Smooth muscle cell of the brain vasculature (primary cell): Measurements from ENCODE around the gene UFSP1.

Source experiments
- DNase-seq: peaks from one replicate; pipeline ENCODE4 v3.0.0-alpha.2; 2012; ENCODE audit warnings: low read depth, low spot score

Gene UFSP1

GRCh38 chr7:100882785-100883526 lies 6.6 kb downstream of the UFSP1 start:
- no peak for DNase-seq

DNA sequence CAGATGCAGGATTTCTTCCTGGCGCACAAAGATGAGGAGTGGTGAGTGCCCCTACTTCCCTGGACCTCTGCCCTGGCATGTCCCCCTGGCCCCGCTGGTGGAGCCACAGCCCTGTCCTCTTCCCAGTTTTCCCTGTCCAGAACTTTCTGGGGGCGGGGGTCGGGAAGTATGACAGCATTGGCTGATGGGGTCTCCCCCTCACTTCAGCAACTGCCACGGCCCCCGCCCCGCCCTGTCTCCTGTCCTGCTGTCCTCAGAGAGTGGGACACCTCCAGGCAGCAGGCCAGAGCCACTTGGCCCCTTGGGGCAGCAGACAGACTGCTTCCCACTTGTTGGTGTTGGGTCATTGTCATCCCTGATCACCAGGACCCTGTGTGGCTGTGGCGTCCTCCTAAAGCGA lies 7.3 kb downstream of the UFSP1 start:
- no peak for DNase-seq

GRCh38 chr7:100881136-100881535 lies 8.4 kb downstream of the UFSP1 start:
- DNase-seq: no peak

- DNase-seq: no peak
Measured at GRCh38 chr7:100880645-100881044, 8.9 kb downstream of the UFSP1 start.

DNA sequence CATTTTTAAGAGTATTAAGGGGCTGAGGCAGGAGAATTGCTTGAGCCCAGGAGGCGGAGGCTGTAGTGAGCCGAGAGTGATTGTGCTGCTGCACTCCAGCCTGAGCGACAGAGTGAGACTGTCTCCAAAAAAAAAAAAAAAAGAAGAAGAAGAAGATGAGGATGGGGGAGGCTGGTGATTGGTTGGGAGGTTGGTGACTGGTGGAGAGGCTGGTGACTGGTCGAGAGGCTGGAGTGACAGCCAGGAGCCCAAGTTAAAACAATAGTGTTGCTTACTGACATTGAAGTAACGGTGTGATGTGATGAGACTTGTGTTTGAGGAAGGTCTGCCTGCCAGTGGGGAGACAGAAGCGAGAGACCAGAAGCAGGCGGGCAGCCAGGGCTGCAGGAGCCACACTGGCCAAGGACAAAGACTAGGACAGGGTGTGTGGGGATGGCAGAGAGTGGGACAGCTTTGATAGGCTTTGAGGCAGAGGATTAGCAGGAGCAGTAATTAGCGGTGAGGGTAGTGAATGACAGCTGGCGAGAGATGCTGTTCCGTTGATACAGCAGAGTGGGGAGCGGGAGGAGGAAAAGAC lies 9.7 kb downstream of the UFSP1 start:
- no peak for DNase-seq

GRCh38 chr7:100878685-100879084 lies 10.8 kb downstream of the UFSP1 start:
- no peak for DNase-seq

GRCh38 chr7:100878013-100878412 lies 11.5 kb downstream of the UFSP1 start:
- no peak for DNase-seq

DNA sequence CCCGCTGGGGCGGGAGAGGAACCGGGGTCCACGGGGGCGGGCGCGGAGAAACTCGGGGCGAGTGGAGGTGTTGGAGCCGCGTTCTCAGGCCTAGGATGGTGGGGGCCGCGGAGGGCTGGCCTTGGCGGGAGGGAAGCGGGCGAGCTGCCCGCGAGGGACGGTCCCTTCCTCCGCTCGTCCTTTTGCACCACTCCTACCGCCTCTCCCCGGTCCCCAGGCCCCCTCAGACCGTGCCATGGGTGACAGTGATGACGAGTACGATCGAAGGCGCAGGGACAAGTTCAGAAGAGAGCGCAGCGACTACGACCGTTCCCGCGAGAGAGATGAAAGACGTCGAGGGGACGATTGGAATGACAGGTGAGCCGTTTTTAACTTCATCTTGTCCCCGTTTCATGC lies 14.2 kb downstream of the UFSP1 start:
- no peak for DNase-seq

GRCh38 chr7:100874577-100875355 lies 14.7 kb downstream of the UFSP1 start, which contains the start of gene SRRT:
TSS of gene SRRT (plus strand) at chr7:100875103. CDS start at chr7:100875591, 488 bp downstream.
- DNase-seq: peak; percentile 97

DNA sequence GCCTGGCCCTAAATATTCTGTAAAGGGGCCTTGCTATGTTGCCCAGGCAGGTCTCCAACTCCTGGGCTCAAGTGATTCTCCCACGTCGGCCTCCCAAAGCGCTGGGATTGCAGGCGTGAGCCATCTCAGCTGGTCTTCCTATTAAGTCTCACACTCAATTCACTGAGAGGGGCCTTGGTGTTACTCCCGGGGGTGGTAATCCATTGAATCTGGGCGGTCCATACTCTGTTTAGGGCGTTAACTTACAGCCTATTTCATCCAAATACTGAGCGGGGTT lies 15.3 kb downstream of the UFSP1 start:
- DNase-seq: no peak

GRCh38 chr7:100873599-100874299 lies 15.8 kb downstream of the UFSP1 start:
- DNase-seq: no peak

DNA sequence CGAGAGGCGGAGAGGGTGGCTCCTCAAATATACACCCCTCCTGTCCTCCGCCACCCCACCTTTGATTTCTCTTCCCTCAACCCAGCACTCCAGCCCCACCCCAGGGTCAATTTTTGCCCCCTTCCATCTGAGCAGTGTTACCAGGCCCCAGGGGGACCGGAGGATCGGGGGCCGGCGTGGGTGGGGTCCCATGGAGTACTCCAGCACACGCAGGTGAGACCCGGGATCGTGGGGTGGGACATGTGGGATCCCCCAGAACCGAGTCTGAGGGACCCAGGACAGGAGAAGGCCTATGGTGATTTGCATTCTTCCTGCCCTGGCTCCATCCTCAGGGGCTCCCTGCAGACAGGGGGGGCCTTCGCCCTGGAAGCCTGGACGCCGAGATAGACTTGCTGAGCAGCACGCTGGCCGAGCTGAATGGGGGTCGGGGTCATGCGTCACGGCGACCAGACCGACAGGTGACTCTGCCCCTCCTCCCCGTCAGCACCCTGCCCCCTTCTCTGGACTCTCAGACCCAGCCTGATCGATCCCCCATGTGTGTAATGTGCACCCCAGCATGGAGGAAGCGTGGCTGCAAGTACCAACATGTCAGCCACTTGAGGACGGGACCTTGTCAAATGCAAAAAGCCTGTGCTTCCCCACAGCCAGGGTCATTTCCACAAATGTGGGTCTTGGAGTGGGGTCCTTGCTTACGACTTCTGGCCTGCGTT lies 21.6 kb downstream of the UFSP1 start:
- DNase-seq: no peak

GRCh38 chr7:100867040-100867775 lies 22.3 kb downstream of the UFSP1 start, which contains the start of gene TRIP6:
TSS of gene TRIP6 (plus strand) at chr7:100867387. CDS start at chr7:100867498, 111 bp downstream.
- DNase-seq: peak; percentile 89

DNA sequence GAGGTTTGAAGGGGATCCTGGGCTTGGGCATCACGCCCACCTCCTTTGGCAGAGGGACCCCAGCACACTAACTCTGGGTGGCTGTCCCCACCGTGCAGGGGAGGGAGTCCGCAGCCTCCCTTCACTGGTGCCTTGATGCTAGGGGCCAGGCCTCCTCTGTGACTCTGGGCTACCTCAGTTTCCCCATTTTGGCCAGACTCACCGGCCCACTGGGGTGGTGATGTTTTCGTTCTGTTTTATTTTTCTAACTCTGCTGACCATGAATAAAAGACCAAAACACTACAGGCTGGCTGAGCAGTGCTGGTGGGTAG lies 22.8 kb downstream of the UFSP1 start:
- no peak for DNase-seq

- DNase-seq: no peak
Measured at GRCh38 chr7:100865938-100866728, 23.4 kb downstream of the UFSP1 start.

DNA sequence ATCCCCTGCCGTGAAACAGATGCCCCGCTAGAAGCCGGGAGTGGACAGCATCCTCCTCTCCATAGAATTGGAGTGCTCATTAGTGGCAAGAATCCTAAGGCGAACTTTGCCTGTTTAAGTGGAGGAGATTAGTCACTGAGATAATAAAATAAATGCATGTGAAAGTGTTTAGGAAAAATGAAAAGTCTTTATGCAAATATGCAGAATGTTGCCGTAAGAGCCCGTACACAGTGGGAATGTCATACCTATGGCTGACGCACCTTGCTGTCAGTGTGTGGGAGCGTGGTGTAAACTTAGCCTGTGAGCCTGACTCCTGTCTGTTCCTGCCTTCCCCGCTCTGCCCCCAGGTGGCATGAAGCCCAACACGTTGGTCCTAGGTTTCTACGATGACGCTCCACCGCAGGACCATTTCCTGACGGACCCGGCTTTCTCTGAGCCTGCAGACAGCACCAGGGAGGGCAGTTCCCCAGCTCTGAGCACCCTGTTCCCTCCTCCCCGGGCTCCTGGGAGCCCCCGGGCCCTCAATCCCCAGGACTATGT lies 24.1 kb downstream of the UFSP1 start:
- no peak for DNase-seq

DNA sequence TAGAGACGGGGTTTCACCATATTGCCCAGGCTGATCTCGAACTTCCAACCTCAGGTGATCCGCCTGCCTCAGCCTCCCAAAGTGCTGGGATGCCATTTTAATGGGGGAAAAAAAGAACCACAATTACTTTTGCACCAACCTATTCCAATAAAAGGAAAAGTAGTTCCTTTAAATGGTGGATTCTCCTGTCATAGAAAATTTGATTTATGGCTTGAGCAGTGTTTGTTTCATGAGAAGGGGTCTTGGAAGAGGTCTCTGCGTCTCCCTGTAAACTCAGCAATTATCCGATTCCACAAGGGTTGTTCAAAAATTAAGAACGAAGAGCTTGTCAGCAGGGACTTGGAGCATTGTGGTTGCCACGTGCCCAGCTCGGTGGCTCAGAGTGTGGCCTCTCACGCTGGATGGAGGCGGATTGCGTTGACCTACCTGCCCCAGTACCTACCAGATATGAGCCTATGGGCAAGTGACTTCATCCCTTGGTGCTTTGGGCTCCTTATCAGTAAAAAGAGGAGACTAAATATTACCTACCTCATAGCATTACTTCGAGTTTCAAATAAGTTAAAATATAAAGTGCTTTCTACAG lies 25.2 kb downstream of the UFSP1 start:
- no peak for DNase-seq

DNA sequence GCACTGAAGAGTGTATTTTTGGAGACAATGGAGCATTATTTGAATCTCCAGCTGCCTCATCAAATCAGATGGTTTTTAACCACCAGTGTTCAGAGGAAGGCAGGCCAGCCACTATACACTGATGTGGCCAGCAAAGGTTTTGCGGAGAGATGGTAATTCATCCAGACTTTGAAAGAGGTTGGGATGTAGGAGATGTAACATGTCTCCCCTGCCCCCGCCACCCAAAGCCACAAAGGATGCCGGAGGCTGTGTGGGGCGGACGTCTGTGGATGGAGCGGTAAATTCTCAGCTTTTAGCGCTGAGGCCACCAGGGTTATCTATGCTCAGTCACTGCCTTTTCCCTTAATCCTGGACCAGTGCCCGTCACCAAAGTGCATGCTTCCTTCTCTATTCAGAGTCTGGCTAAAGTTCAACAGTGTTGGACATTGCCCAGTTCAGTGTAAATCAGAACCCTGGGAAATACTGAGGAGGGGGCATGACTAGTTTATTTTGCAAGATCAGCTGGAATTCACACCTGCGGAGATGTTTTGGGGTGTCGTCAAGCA lies 26.0 kb downstream of the UFSP1 start:
- DNase-seq: no peak

DNA sequence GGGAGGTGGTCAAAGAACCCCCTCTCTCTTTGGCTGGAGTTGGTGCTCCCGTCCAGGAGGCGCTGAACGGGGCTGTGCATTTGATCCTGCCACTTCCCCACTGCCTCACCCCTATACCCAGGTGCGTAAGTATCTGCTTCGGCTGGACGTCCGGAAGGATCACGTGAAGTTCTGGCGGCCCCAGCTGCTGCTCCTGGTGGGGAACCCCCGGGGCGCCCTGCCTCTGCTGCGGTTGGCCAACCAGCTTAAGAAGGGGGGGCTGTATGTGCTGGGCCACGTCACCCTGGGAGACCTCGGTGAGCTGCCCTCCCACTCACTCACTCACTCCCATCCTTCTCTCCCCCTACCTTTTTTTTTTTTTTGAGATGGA lies 27.9 kb downstream of the UFSP1 start:
- DNase-seq: no peak
